Spleen (tissue), 13 donors: Measurements from ENCODE around the gene ZNF182. TPM values are rescaled to one million over a fixed set of nuclear protein-coding genes. Genes with fewer than 3 reads are reported as not detected.

Experiments used
- DNase-seq: peaks from one replicate; pipeline ENCODE4 v3.0.0-alpha.2; 2020
- H3K27ac ChIP-seq, 8 donors: fragments of 200-600 bp; sonication (generic) in 7 of 8; 1 replicate in 4 of 8; 2 replicates in 4 of 8; pipeline versions ENCODE4 v1.5.0 to v1.8.0; 2016 to 2021; ENCODE audit warnings: inconsistent platforms in 4 of 8, mild to moderate bottlenecking in 4 of 8, moderate library complexity in 1 of 8
- H3K27me3 ChIP-seq, 7 donors: fragments of 200-600 bp; sonication (generic) in 6 of 7; replicated peaks in 1 of 7; 1 replicate in 4 of 7; 2 replicates in 3 of 7; pipeline versions ENCODE4 v1.5.0 to v1.8.0; 2016 to 2021; ENCODE audit warnings: inconsistent platforms in 3 of 7, mild to moderate bottlenecking in 1 of 7
- H3K36me3 ChIP-seq, 6 donors: fragments of 200-600 bp; sonication (generic) in 5 of 6; 1 replicate in 4 of 6; 2 replicates in 2 of 6; pipeline versions ENCODE4 v1.5.0 to v1.8.0; 2016 to 2021; ENCODE audit warnings: inconsistent platforms in 2 of 6
- H3K4me1 ChIP-seq, 6 donors: fragments of 200-600 bp; sonication (generic) in 5 of 6; 1 replicate in 3 of 6; 2 replicates in 3 of 6; pipeline versions ENCODE4 v1.5.0 to v1.8.0; 2016 to 2021; ENCODE audit warnings: inconsistent platforms in 3 of 6
- H3K4me3 ChIP-seq, 8 donors: fragments of 200-600 bp; sonication (generic) in 7 of 8; 1 replicate in 4 of 8; 2 replicates in 4 of 8; pipeline versions ENCODE4 v1.5.0 to v1.8.0; 2016 to 2021; ENCODE audit warnings: inconsistent platforms in 4 of 8, mild to moderate bottlenecking in 4 of 8, moderate library complexity in 2 of 8
- H3K9me3 ChIP-seq, 8 donors: fragments of 200-600 bp; sonication (generic) in 7 of 8; 1 replicate in 4 of 8; 2 replicates in 4 of 8; pipeline versions ENCODE4 v1.5.0 to v1.8.0; 2016 to 2021; ENCODE audit warnings: inconsistent platforms in 4 of 8
- CTCF ChIP-seq, 11 experiments: fragments of 200-600 bp in 7 of 11; fragments of 450-650 bp in 4 of 11; sonication (generic) in 4 of 11; IDR thresholded peaks in 8 of 11; conservative IDR thresholded peaks in 3 of 11; 1 replicate in 7 of 11; 2 replicates in 4 of 11; pipeline versions ENCODE4 v1.4.0 to v1.8.0; 2016 to 2021; ENCODE audit warnings: antibody characterized with exemption in 11 of 11, inconsistent platforms in 4 of 11, mild to moderate bottlenecking in 1 of 11
- POLR2A ChIP-seq, 3 donors: fragments of 450-650 bp; IDR thresholded peaks; one replicate each; pipeline ENCODE4 v1.5.1; 2017; ENCODE audit warnings: antibody characterized with exemption in 3 of 3, mild to moderate bottlenecking in 1 of 3
- POLR2AphosphoS5 ChIP-seq, 3 donors: sonication (generic); formaldehyde crosslinking; IDR thresholded peaks; one replicate each; pipeline ENCODE4 v1.5.1; 2017; ENCODE audit warnings: antibody characterized with exemption in 3 of 3
- WGBS, 5 donors: extraction: QIAGEN DNeasy Blood & Tissue Kit in 3 of 5; methylation state at CpG; one replicate each; pipeline versions ENCODE4 v1.1.5 to v1.1.7; 2013 to 2018; 5-methylcytosine and 5-hydroxymethylcytosine counted together
- intact Hi-C: fragments of 100-400 bp; cut with DNase I; formaldehyde crosslinking; loops from one replicate; pipeline ENCODE4 v1.15.0; 2023; ENCODE audit warnings: low total_unique reads
- long read RNA-seq, 2 donors: transcript quantifications; one replicate each; lab custom pipeline, GENCODE V29; 2026
- polyA plus RNA-seq, 3 donors: library from polyadenylated mRNA; stranded (reverse); fragments of 200-250 nt; gene quantifications; one replicate each; pipeline ENCODE4 v1.2.1, GENCODE V29; 2013
- total RNA-seq, 7 donors: library from RNA; depleted of rRNA in 3 of 7; stranded (reverse); fragments of >200 nt in 3 of 7; fragmentation: NEBNext Ultra II Directional in 4 of 7; extraction: Animal tissue kit (Norgen Biotek cat#: 25700) in 4 of 7; gene quantifications; one replicate each; pipeline versions ENCODE4 v1.1.0 to v1.2.1, GENCODE V29; 2016 to 2021
- donor health status: healthy with polysubstance abuse.
- donor health status: DM: no; HTN: no; CAD: no; lungs with moderate emphysema.
- donor health status: DM: no; HTN: no; CAD: no.
- donor health status: Bipolar disorder and iron deficiency.
- donor health status: healthy.
- donor health status: DM: no; HTN: no; CAD: no.
- donor health status: DM: yes; HTN: yes; CAD: no.

The ZNF182 gene
- 10 to 100 TPM in 3 of 7 donors, 1 to 10 TPM in 4; 7.3 to 13.7 (median 8.7) TPM for total RNA-seq
- polyA plus RNA-seq: 1 to 10 TPM; 4.8 to 5.7 (median 5.0) TPM
- long read RNA-seq, donor 1: 0 reads
- long read RNA-seq, donor 2, partial matches to known transcripts: 10 of 10 reads
- long read RNA-seq, donor 2, other reads (novel, unspliced or antisense): 0 of 10 reads

GRCh38 chrX:48003758-48004457, at the start of gene ZNF182:
Gene ZNF182 (minus strand): TSS chrX:48003989. CDS start chrX:48002609, 1,380 bp downstream.
- Histone ChIP-seq H3K4me3 (peak within 1 kb of the TSS; percentile 31 to 75 (median 46)), H3K4me1 (peaks cover 0 to 24% (median 13%) of the 10 kb centered on the region in 6 donors), H3K9me3 (no peaks in the 10 kb centered on the region), H3K27ac (peak within 1 kb of the TSS; percentile 53 to 90 (median 82)), H3K36me3 (peaks cover 0 to 7% (median 0%) of the 10 kb centered on the region in 6 donors), H3K27me3 (no peaks in the 10 kb centered on the region)
- TF ChIP-seq POLR2A (IDR thresholded peaks at IDR 0.05): peak in 1 of 3 donors; percentile 65
- peak in 1 of 11 experiments; percentile 9 for TF ChIP-seq CTCF (IDR thresholded peaks at IDR 0.05 in 8 of 11, conservative IDR thresholded peaks at IDR 0.05 in 3 of 11)
- TF ChIP-seq POLR2AphosphoS5 (IDR thresholded peaks at IDR 0.05): peak; percentile 93 to 96 (median 94)
- 0 to 50% (median 1%) methylated on average over 14 to 34 of the region's 34 CpGs for WGBS, 5 donors
- peak; percentile 96 for DNase-seq
- intact Hi-C loops: no loop called here

DNA sequence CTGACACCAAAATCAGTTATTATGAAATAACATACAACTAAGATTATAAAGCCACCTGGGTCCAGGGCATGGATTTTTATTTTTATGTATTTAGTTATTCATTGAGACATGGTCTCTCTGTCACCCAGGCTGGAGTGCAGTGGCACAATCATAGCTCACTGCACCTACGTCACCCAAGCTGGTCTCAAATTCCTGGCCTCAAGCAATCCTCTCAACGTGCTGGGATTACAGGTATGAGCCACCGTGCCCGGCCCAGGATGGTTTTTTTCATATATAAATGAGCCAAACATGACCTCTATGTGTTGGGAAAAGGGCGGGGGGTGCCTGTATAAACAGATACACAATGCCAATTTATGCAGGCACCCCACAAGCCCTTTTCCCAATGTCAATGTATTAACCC, 43.1 kb upstream of the ZNF182 start:
- WGBS, 5 donors: 61 to 96% (median 90%) methylated on average over 4 to 5 of the region's 5 CpGs
- DNase-seq: no peak
- no peaks in the 10 kb centered on the region for H3K36me3 ChIP-seq
- no peaks in the 10 kb centered on the region for H3K4me1 ChIP-seq
- no peak for TF ChIP-seq CTCF (IDR thresholded peaks at IDR 0.05 in 8 of 11, conservative IDR thresholded peaks at IDR 0.05 in 3 of 11)
- H3K27ac ChIP-seq: no peak overlapping the region
- H3K9me3 ChIP-seq: no peaks in the 10 kb centered on the region
- no peak overlapping the region for H3K4me3 ChIP-seq
- H3K27me3 ChIP-seq: no peaks in the 10 kb centered on the region
- intact Hi-C loops: no loop called here

- TF ChIP-seq POLR2AphosphoS5 (IDR thresholded peaks at IDR 0.05) (no peak), POLR2A (IDR thresholded peaks at IDR 0.05) (no peak), CTCF (IDR thresholded peaks at IDR 0.05 in 8 of 11, conservative IDR thresholded peaks at IDR 0.05 in 3 of 11) (no peak)
- DNase-seq: no peak
- Histone ChIP-seq H3K36me3 (peaks cover 0 to 7% (median 0%) of the 10 kb centered on the region in 6 donors), H3K27me3 (no peaks in the 10 kb centered on the region), H3K27ac (peak overlapping the region in 3 of 8 donors; percentile 0 to 44 (median 28)), H3K9me3 (no peaks in the 10 kb centered on the region), H3K4me1 (no peaks in the 10 kb centered on the region), H3K4me3 (no peak overlapping the region)
- intact Hi-C loops: no loop called here
- WGBS, 5 donors: 57 to 82% (median 72%) methylated on average over 7 to 8 of the region's 8 CpGs
Observed at GRCh38 chrX:48045410-48046311, 41.9 kb upstream of the ZNF182 start.
